ENCODE data around the gene PPP1R26.

DNA sequence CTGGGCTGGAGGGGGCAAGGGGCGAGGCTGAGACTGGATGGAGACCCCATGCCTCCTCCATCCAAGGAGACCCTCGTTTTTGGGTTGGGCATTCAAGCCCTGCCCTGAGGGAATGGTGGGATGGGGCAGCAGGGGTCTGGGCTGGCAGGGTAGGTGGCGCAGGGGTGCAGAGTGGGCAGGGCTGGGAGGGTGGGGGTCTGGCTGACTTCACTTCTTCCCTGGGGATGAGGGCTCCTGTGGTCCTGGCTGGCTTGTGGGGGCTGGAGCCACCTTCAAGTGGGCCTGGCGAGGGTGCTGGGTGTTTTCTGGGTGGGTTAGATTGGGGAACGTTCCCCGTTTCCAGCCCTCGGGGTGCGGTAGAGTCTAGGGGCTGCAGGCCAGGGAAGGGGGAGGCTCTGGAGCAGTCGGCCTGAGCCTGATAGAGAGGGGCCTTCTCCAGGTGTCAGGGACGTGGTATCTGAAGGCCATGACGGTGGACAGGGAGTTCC, 42.1 kb downstream of the PPP1R26 start:
- TF ChIP-seq, protein P1, sequence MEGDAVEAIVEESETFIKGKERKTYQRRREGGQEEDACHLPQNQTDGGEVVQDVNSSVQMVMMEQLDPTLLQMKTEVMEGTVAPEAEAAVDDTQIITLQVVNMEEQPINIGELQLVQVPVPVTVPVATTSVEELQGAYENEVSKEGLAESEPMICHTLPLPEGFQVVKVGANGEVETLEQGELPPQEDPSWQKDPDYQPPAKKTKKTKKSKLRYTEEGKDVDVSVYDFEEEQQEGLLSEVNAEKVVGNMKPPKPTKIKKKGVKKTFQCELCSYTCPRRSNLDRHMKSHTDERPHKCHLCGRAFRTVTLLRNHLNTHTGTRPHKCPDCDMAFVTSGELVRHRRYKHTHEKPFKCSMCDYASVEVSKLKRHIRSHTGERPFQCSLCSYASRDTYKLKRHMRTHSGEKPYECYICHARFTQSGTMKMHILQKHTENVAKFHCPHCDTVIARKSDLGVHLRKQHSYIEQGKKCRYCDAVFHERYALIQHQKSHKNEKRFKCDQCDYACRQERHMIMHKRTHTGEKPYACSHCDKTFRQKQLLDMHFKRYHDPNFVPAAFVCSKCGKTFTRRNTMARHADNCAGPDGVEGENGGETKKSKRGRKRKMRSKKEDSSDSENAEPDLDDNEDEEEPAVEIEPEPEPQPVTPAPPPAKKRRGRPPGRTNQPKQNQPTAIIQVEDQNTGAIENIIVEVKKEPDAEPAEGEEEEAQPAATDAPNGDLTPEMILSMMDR (IDR thresholded peaks at IDR 0.05): no peak
- TF ChIP-seq POLR2A (IDR thresholded peaks at IDR 0.05) (no peak), EP300 (IDR thresholded peaks at IDR 0.05; ENCODE audit: low read depth) (no peak), POLR2AphosphoS5 (IDR thresholded peaks at IDR 0.05) (no peak)
